ENCODE data around the gene SCN2B.

DNA sequence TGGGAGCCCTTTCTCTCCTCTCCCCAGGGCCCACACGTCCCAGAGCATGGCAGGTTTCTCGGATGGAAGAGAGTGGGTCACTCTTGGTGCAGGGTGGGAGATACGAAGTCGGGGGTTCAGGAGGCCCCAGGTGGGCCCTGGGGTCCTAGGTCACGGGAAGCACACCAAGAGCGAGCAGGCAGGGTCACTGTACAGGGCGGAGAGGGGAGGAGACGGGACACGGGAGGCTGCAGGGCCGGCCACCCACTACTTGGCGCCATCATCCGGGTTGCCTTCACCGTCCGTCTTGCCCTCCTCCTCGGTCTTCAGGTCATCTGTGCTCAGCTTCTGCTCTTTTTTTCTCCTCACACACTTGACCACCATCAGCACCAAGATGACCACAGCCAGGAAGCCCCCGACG, 9.8 kb downstream of the SCN2B start:
- TF ChIP-seq CTCF (conservative IDR thresholded peaks at IDR 0.05 in 1 of 2, IDR thresholded peaks at IDR 0.05 in 1 of 2; ENCODE audit: low read depth in 1 of 2, low read length in 2 of 2) (no peak), EZH2 (IDR thresholded peaks at IDR 0.05; ENCODE audit: low read length, missing control alignments) (no peak)

Data from fibroblast of lung (primary cell).